H1 (cell line): ENCODE data around the gene SPTLC3. TPM values are rescaled to one million over a fixed set of nuclear protein-coding genes. Genes with fewer than 3 reads are reported as not detected.

ENCODE experiments used
- CTCF ChIA-PET: fragments of 300-600 bp; sonication (Branson Sonifier 250); formaldehyde crosslinking; loops from one replicate; lab custom pipeline; 2021; ENCODE audit not compliant: partially characterized antibody; lab: Charles Lee
- POLR2A ChIA-PET: fragments of 300-600 bp; sonication (Branson Sonifier 250); formaldehyde crosslinking; loops from one replicate; lab custom pipeline; 2021; ENCODE audit warnings: inconsistent platforms; ENCODE audit not compliant: partially characterized antibody; lab: Charles Lee
- DNase-seq, 2 experiments: peaks; one replicate each; pipeline versions ENCODE4 v3.0.0 to v3.0.0-alpha.2; 2010 to 2022; ENCODE audit warnings: low spot score in 2 of 2, low read depth in 1 of 2, mixed read lengths in 1 of 2
- FAIRE-seq: peaks from 2 replicates; lab custom pipeline; 2011; peaks lifted over from hg19 to GRCh38; lab: Jason Lieb, UNC
- H2AFZ ChIP-seq: 2 replicates; pipeline ENCODE4 v1.8.1; 2012; ENCODE audit warnings: low read length, inconsistent platforms
- H2AK5ac ChIP-seq: 2 replicates; pipeline ENCODE4 v1.6.1; 2013; ENCODE audit warnings: low read depth, low read length
- H2BK120ac ChIP-seq: replicated peaks from 2 replicates; pipeline ENCODE3; 2013; ENCODE audit warnings: low read depth, low read length, inconsistent platforms
- H2BK12ac ChIP-seq: 2 replicates; pipeline ENCODE4 v1.6.1; 2013; ENCODE audit warnings: low read depth, low read length
- H2BK15ac ChIP-seq: 2 replicates; pipeline ENCODE4 v1.6.1; 2013; ENCODE audit warnings: low read length
- H2BK20ac ChIP-seq: 2 replicates; pipeline ENCODE4 v1.6.1; 2013; ENCODE audit warnings: low read length
- H2BK5ac ChIP-seq: 2 replicates; pipeline ENCODE4 v1.6.1; 2013; ENCODE audit warnings: low read depth, low read length
- H3K14ac ChIP-seq: 2 replicates; pipeline ENCODE4 v1.6.1; 2013; ENCODE audit warnings: inconsistent platforms; ENCODE audit not compliant: insufficient read length
- H3K18ac ChIP-seq: 2 replicates; pipeline ENCODE4 v1.6.1; 2013; ENCODE audit warnings: low read length; ENCODE audit errors: extremely low read depth
- H3K23ac ChIP-seq: 2 replicates; pipeline ENCODE4 v1.6.1; 2013; ENCODE audit warnings: inconsistent platforms; ENCODE audit not compliant: insufficient read length
- H3K23me2 ChIP-seq: 2 replicates; pipeline ENCODE4 v1.6.1; 2013; ENCODE audit warnings: low read depth, low read length
- H3K27ac ChIP-seq: 2 replicates; pipeline ENCODE4 v1.6.1; 2011; ENCODE audit warnings: low read depth, low read length, inconsistent platforms
- H3K27me3 ChIP-seq, 4 experiments: replicated peaks in 1 of 4; 1 replicate in 1 of 4; 2 replicates in 3 of 4; pipeline versions ENCODE4 v1.6.1 to v1.8.1; 2011 to 2013; ENCODE audit warnings: low read length in 3 of 4, mild to moderate bottlenecking in 3 of 4, inconsistent platforms in 2 of 4, mixed read lengths in 2 of 4, moderate library complexity in 1 of 4; ENCODE audit not compliant: control insufficient read depth in 3 of 4, insufficient read depth in 3 of 4; ENCODE audit errors: extremely low read depth in 1 of 4
- H3K36me3 ChIP-seq, 4 experiments: 2 replicates each; pipeline versions ENCODE4 v1.6.1 to v1.8.1; 2011 to 2013; ENCODE audit warnings: mild to moderate bottlenecking in 4 of 4, low read length in 3 of 4, moderate library complexity in 2 of 4, control low read depth in 1 of 4, inconsistent platforms in 1 of 4; ENCODE audit not compliant: insufficient read depth in 4 of 4, control insufficient read depth in 2 of 4
- H3K4ac ChIP-seq: replicated peaks from 2 replicates; pipeline ENCODE3; 2013; ENCODE audit warnings: low read length, low read depth, mixed read lengths, inconsistent platforms; ENCODE audit not compliant: insufficient read length
- H3K4me1 ChIP-seq, 4 experiments: replicated peaks in 1 of 4; 1 replicate in 1 of 4; 2 replicates in 3 of 4; pipeline versions ENCODE4 v1.6.1 to v1.8.1; 2011 to 2013; ENCODE audit warnings: low read length in 3 of 4, inconsistent platforms in 2 of 4, mixed read lengths in 1 of 4; ENCODE audit not compliant: insufficient read depth in 4 of 4, control insufficient read depth in 3 of 4
- H3K4me2 ChIP-seq, 2 experiments: 2 replicates each; pipeline versions ENCODE4 v1.6.1 to v1.8.1; 2011 to 2013; ENCODE audit warnings: low read depth in 2 of 2, low read length in 2 of 2, control low read depth in 1 of 2, inconsistent platforms in 1 of 2, mild to moderate bottlenecking in 1 of 2; ENCODE audit not compliant: insufficient read depth in 1 of 2
- H3K4me3 ChIP-seq, 4 experiments: fragments of 200-600, 300-600 bp in 1 of 4; sonication (generic), shearing (Covaris generic), sonication (Bioruptor Twin) in 1 of 4; 2 replicates each; pipeline versions ENCODE4 v1.5.1 to v1.8.1; 2011 to 2016; ENCODE audit warnings: low read length in 4 of 4, low read depth in 3 of 4, control low read depth in 2 of 4, inconsistent platforms in 2 of 4, mild to moderate bottlenecking in 2 of 4, mixed read lengths in 1 of 4, moderate library complexity in 1 of 4; ENCODE audit not compliant: insufficient read depth in 2 of 4; ENCODE audit errors: extremely low read depth in 1 of 4
- H3K56ac ChIP-seq: replicated peaks from 2 replicates; pipeline ENCODE3; 2013; ENCODE audit warnings: low read depth, mild to moderate bottlenecking, mixed read lengths, low read length, inconsistent platforms; ENCODE audit not compliant: insufficient read length
- H3K79me1 ChIP-seq: 2 replicates; pipeline ENCODE4 v1.6.1; 2013; ENCODE audit warnings: low read depth, low read length, control low read depth
- H3K79me2 ChIP-seq, 2 experiments: 2 replicates each; pipeline versions ENCODE4 v1.6.1 to v1.8.1; 2012 to 2013; ENCODE audit warnings: low read length in 2 of 2, mild to moderate bottlenecking in 2 of 2, inconsistent platforms in 1 of 2; ENCODE audit not compliant: insufficient read depth in 2 of 2, control insufficient read depth in 1 of 2
- H3K9ac ChIP-seq, 4 experiments: replicated peaks in 1 of 4; 1 replicate in 1 of 4; 2 replicates in 3 of 4; pipeline versions ENCODE4 v1.6.1 to v1.8.1; 2011 to 2013; ENCODE audit warnings: low read depth in 3 of 4, low read length in 3 of 4, control low read depth in 2 of 4, mild to moderate bottlenecking in 2 of 4, moderate library complexity in 2 of 4, inconsistent platforms in 1 of 4; ENCODE audit errors: extremely low read depth in 1 of 4
- H3K9me3 ChIP-seq, 2 experiments: 2 replicates each; pipeline versions ENCODE4 v1.6.1 to v1.8.1; 2012 to 2013; ENCODE audit warnings: mild to moderate bottlenecking in 2 of 2, moderate library complexity in 2 of 2, control low read depth in 1 of 2, inconsistent platforms in 1 of 2, low read depth in 1 of 2, low read length in 1 of 2, mixed read lengths in 1 of 2; ENCODE audit not compliant: insufficient read depth in 2 of 2
- H4K20me1 ChIP-seq, 2 experiments: replicated peaks in 1 of 2; 2 replicates each; pipeline versions ENCODE3 to v1.8.1; 2011 to 2013; ENCODE audit warnings: inconsistent platforms in 2 of 2, low read length in 2 of 2, mild to moderate bottlenecking in 1 of 2; ENCODE audit not compliant: insufficient read depth in 2 of 2, control insufficient read depth in 1 of 2
- H4K5ac ChIP-seq: 2 replicates; pipeline ENCODE4 v1.6.1; 2013; ENCODE audit warnings: low read length, low read depth, mixed read lengths, inconsistent platforms; ENCODE audit not compliant: insufficient read length
- H4K8ac ChIP-seq: 2 replicates; pipeline ENCODE4 v1.8.0; 2013; ENCODE audit warnings: mild to moderate bottlenecking, moderate library complexity, low read length, inconsistent platforms; ENCODE audit not compliant: insufficient read depth; ENCODE audit errors: extremely low read depth
- H4K91ac ChIP-seq: replicated peaks from 2 replicates; pipeline ENCODE3; 2013; ENCODE audit warnings: low read length, mixed read lengths, inconsistent platforms; ENCODE audit not compliant: insufficient read length
- ASH2L ChIP-seq: fragments of 200-600, 300-600 bp; sonication (generic); IDR thresholded peaks from one replicate; pipeline ENCODE4 v1.7.1; 2017; ENCODE audit warnings: low read length
- EZH2 ChIP-seq: fragments of 200-600 bp; sonication (generic); IDR thresholded peaks from 2 replicates; pipeline ENCODE4 v1.7.1; 2012; ENCODE audit warnings: low read depth, mild to moderate bottlenecking, moderate library complexity, low read length, inconsistent platforms; ENCODE audit not compliant: severe bottlenecking
- JUN ChIP-seq: IDR thresholded peaks from 2 replicates; pipeline ENCODE4 v1.6.1; 2011; ENCODE audit warnings: low read depth, mild to moderate bottlenecking, improper control_type of control experiment, low read length
- PHF8 ChIP-seq: fragments of 200-600 bp; sonication (generic); conservative IDR thresholded peaks from 2 replicates; pipeline ENCODE4 v1.7.1; 2012; ENCODE audit warnings: low read depth, mild to moderate bottlenecking, inconsistent platforms, low read length, moderate library complexity
- SP2 ChIP-seq: IDR thresholded peaks from 2 replicates; pipeline ENCODE4 v1.6.1; 2012; ENCODE audit warnings: mild to moderate bottlenecking, low read length, inconsistent platforms
- TBP ChIP-seq: IDR thresholded peaks from 2 replicates; pipeline ENCODE4 v1.6.1; 2011; ENCODE audit warnings: low read depth, low read length, improper control_type of control experiment
- YY1 ChIP-seq: IDR thresholded peaks from 2 replicates; pipeline ENCODE4 v1.6.1; 2011; ENCODE audit warnings: low read depth, mild to moderate bottlenecking, low read length
- WGBS, 2 experiments: shearing (Covaris generic) in 1 of 2; methylation state at CpG; one replicate each; pipeline versions ENCODE4 v1.1.6 to v1.1.7; 2013 to 2015; ENCODE audit warnings: low lambda C conversion rate in 2 of 2, mixed read lengths in 2 of 2, inconsistent platforms in 1 of 2, low coverage in 1 of 2, missing lambda C conversion rate in 1 of 2; ENCODE audit not compliant: insufficient replicate concordance in 2 of 2, insufficient coverage in 1 of 2, insufficient read length in 1 of 2; ENCODE audit errors: extremely low coverage in 1 of 2, missing lambda C conversion rate in 1 of 2; 5-methylcytosine and 5-hydroxymethylcytosine counted together
- polyA plus RNA-seq, 7 experiments: library from polyadenylated mRNA; depleted of rRNA in 3 of 7; stranded (reverse) in 5 of 7; unstranded in 2 of 7; fragments of >200 nt in 5 of 7; fragments of 200-250 nt in 2 of 7; gene quantifications; 1 replicate in 5 of 7; 2 replicates in 1 of 7; 4 replicates in 1 of 7; pipeline versions ENCODE4 v1.2.1 to v1.2.3, GENCODE V29; 2011 to 2013; ENCODE audit warnings: missing spikeins in 2 of 7, mixed read lengths in 2 of 7
- total RNA-seq: library from RNA; stranded (reverse); fragmentation: NEBNext Ultra II Directional; extraction: Animal tissue kit (Norgen Biotek cat#: 25700); gene quantifications from 2 replicates; pipeline ENCODE4 v1.2.1, GENCODE V29; 2021

Gene SPTLC3
- total and polyA plus RNA-seq, 2 of the 8 experiments (the other 6 are each of a cell fraction or from before 2014, with no cell fraction given) = 0.23 to 0.82 TPM

- Histone ChIP-seq H3K36me3 (no peaks in the 10 kb centered on the region), H3K56ac (no peak overlapping the region), H3K18ac (no peak overlapping the region), H2AFZ (no peak overlapping the region), H4K91ac (no peak overlapping the region), H3K27me3 (no peaks in the 10 kb centered on the region), H3K4me2 (no peak overlapping the region), H2BK120ac (no peak overlapping the region), H3K79me2 (no peaks in the 10 kb centered on the region), H3K79me1 (no peaks in the 10 kb centered on the region), H4K5ac (no peak overlapping the region), H2BK20ac (no peak overlapping the region), H3K23ac (no peak overlapping the region), H4K20me1 (no peaks in the 10 kb centered on the region), H3K9ac (no peak overlapping the region), H2BK15ac (no peak overlapping the region), H3K23me2 (no peaks in the 10 kb centered on the region), H2BK12ac (no peak overlapping the region), H3K9me3 (no peaks in the 10 kb centered on the region), H4K8ac (no peak overlapping the region), H3K4me3 (no peak overlapping the region), H3K14ac (no peak overlapping the region), H3K4me1 (peaks cover 0 to 5% (median 0%) of the 10 kb centered on the region in 4 experiments; a peak in 1 of 7 replicates), H2BK5ac (no peak overlapping the region), H3K4ac (no peak overlapping the region), H2AK5ac (no peak overlapping the region), H3K27ac (no peak overlapping the region)
- 78% methylated on average over 2 of the region's 2 CpGs; no CpG with 5 or more reads in 1 of the 2 experiments for WGBS, 2 experiments
- DNase-seq = no peak
- no peak for FAIRE-seq
- POLR2A ChIA-PET = no interaction called here
- CTCF ChIA-PET = interaction anchor here (0.6 to 1.5 kb wide), 4 partner anchors 8 to 37 kb away, joined by 3 to 4 read pairs (median 4); no protein-coding TSS in a partner anchor
- TF ChIP-seq TBP (no peak), YY1 (no peak), PHF8 (no peak), SP2 (no peak), EZH2 (no peak), JUN (no peak), ASH2L (no peak)
These were observed 45.9 kb upstream of the SPTLC3 start for GRCh38 chr20:12962895-12963294.
